CD14-positive monocyte (primary cell): Measurements from ENCODE around the gene EBP. TPM values are rescaled to one million over a fixed set of nuclear protein-coding genes. Genes with fewer than 3 reads are reported as not detected.

Experiments
- DNase-seq, 3 donors: peaks; one replicate each; pipeline ENCODE4 v3.0.0-alpha.2; 2011 to 2022
- H2AFZ ChIP-seq: 2 replicates; pipeline ENCODE4 v1.6.0; 2012; ENCODE audit warnings: mild to moderate bottlenecking, low read depth, low read length, inconsistent platforms; ENCODE audit not compliant: insufficient read depth, poor library complexity, severe bottlenecking
- H3K27ac ChIP-seq, 2 donors: 1 replicate in 1 of 2; 2 replicates in 1 of 2; pipeline ENCODE4 v1.5.1; 2012 to 2013; ENCODE audit warnings: low read length in 2 of 2, control low read depth in 1 of 2, inconsistent platforms in 1 of 2, low read depth in 1 of 2, mild to moderate bottlenecking in 1 of 2
- H3K27me3 ChIP-seq, 2 donors: one replicate each; pipeline versions ENCODE4 v1.6.0 to v1.6.1; 2011 to 2013; ENCODE audit warnings: low read length in 2 of 2; ENCODE audit not compliant: control insufficient read depth in 2 of 2, insufficient read depth in 2 of 2
- H3K36me3 ChIP-seq, 2 donors: replicated peaks in 1 of 2; 1 replicate in 1 of 2; 2 replicates in 1 of 2; pipeline versions ENCODE4 v1.5.1 to v1.6.1; 2012 to 2013; ENCODE audit warnings: low read length in 2 of 2, control low read depth in 1 of 2, inconsistent platforms in 1 of 2, mild to moderate bottlenecking in 1 of 2; ENCODE audit not compliant: insufficient read depth in 2 of 2, control insufficient read depth in 1 of 2
- H3K4me1 ChIP-seq, 2 donors: 1 replicate in 1 of 2; 2 replicates in 1 of 2; pipeline versions ENCODE4 v1.5.1 to v1.6.1; 2012 to 2013; ENCODE audit warnings: low read length in 2 of 2, control low read depth in 1 of 2, inconsistent platforms in 1 of 2, mild to moderate bottlenecking in 1 of 2, moderate library complexity in 1 of 2; ENCODE audit not compliant: insufficient read depth in 2 of 2, control insufficient read depth in 1 of 2
- H3K4me2 ChIP-seq: replicated peaks from 2 replicates; pipeline ENCODE3; 2012; ENCODE audit warnings: low read length, moderate library complexity, mild to moderate bottlenecking; ENCODE audit not compliant: poor library complexity, severe bottlenecking; ENCODE audit errors: extremely low read depth
- H3K4me3 ChIP-seq, 3 experiments: fragments of 200-600 bp in 1 of 3; sonication (generic) in 1 of 3; replicated peaks in 1 of 3; 1 replicate in 2 of 3; 2 replicates in 1 of 3; pipeline ENCODE4 v1.5.1; 2011 to 2013; ENCODE audit warnings: low read length in 3 of 3, mild to moderate bottlenecking in 3 of 3, control low read depth in 2 of 3, low read depth in 2 of 3, inconsistent platforms in 1 of 3, moderate library complexity in 1 of 3
- H3K79me2 ChIP-seq: 2 replicates; pipeline ENCODE4 v1.6.0; 2012; ENCODE audit warnings: mild to moderate bottlenecking, control low read depth, inconsistent platforms, low read length, moderate library complexity; ENCODE audit not compliant: insufficient read depth
- H3K9ac ChIP-seq: 2 replicates; pipeline ENCODE4 v1.6.0; 2017; ENCODE audit warnings: low read length, mild to moderate bottlenecking; ENCODE audit not compliant: insufficient read depth, poor library complexity, severe bottlenecking
- H3K9me3 ChIP-seq, 2 donors: replicated peaks in 1 of 2; 1 replicate in 1 of 2; 2 replicates in 1 of 2; pipeline versions ENCODE4 v1.5.1 to v1.6.1; 2012 to 2013; ENCODE audit warnings: low read length in 2 of 2, control low read depth in 1 of 2; ENCODE audit not compliant: control insufficient read depth in 1 of 2, insufficient read depth in 1 of 2
- H4K20me1 ChIP-seq: 2 replicates; pipeline ENCODE4 v1.6.0; 2012; ENCODE audit warnings: mild to moderate bottlenecking, low read length, control low read depth, moderate library complexity; ENCODE audit not compliant: insufficient read depth
- H3K27ac Mint-ChIP-seq, 7 donors: one replicate each; pipeline ENCODE4 v1.8.0; 2020; ENCODE audit warnings: mild to moderate bottlenecking in 7 of 7, mixed read lengths in 7 of 7, moderate library complexity in 6 of 7, inconsistent platforms in 2 of 7
- H3K27me3 Mint-ChIP-seq, 3 donors: one replicate each; pipeline ENCODE4 v1.8.0; 2021 to 2022; ENCODE audit warnings: low read depth in 3 of 3, mild to moderate bottlenecking in 3 of 3, mixed read lengths in 3 of 3, moderate library complexity in 3 of 3, inconsistent platforms in 1 of 3
- H3K36me3 Mint-ChIP-seq, 2 donors: one replicate each; pipeline ENCODE4 v1.8.0; 2020; ENCODE audit warnings: mixed read lengths in 2 of 2, inconsistent platforms in 1 of 2, mild to moderate bottlenecking in 1 of 2
- H3K4me1 Mint-ChIP-seq: one replicate; pipeline ENCODE4 v1.8.0; 2020; ENCODE audit warnings: mild to moderate bottlenecking, mixed read lengths
- H3K4me3 Mint-ChIP-seq, 2 donors: one replicate each; pipeline ENCODE4 v1.8.0; 2020; ENCODE audit warnings: mild to moderate bottlenecking in 2 of 2, mixed read lengths in 2 of 2, moderate library complexity in 1 of 2
- H3K9me3 Mint-ChIP-seq, 7 donors: one replicate each; pipeline ENCODE4 v1.8.0; 2020 to 2022; ENCODE audit warnings: mixed read lengths in 7 of 7, mild to moderate bottlenecking in 6 of 7, moderate library complexity in 6 of 7, inconsistent platforms in 2 of 7
- CTCF ChIP-seq: fragments of 200-600 bp; IDR thresholded peaks from one replicate; pipeline ENCODE4 v1.8.0; 2022; ENCODE audit warnings: antibody characterized with exemption, mild to moderate bottlenecking
- WGBS: methylation state at CpG from one replicate; pipeline ENCODE4 v1.1.5; 2013; ENCODE audit warnings: missing lambda C conversion rate; ENCODE audit not compliant: insufficient coverage; 5-methylcytosine and 5-hydroxymethylcytosine counted together
- intact Hi-C, 2 donors: fragments of 100-400 bp; cut with micrococcal nuclease; formaldehyde crosslinking; loops; one replicate each; pipeline versions ENCODE4 v1.15.0 to v1.15.1; 2023
- polyA plus RNA-seq, 3 donors: library from polyadenylated mRNA; depleted of rRNA in 1 of 3; unstranded in 2 of 3; stranded (reverse) in 1 of 3; fragments of 300-500 nt in 2 of 3; fragments of >200 nt in 1 of 3; fragmentation: Illumina TruSeq in 2 of 3; gene quantifications; 1 replicate in 2 of 3; 2 replicates in 1 of 3; pipeline ENCODE4 v1.2.3, GENCODE V29; 2012 to 2021

The EBP gene
- polyA plus RNA-seq, 3 donors = 47.2 to 59.5 (median 47.4) TPM

- Mint-ChIP-seq H3K4me3 (peak overlapping the region; percentile 87 to 90), H3K27me3 (peaks cover 0 to 8% (median 2%) of the 10 kb centered on the region in 3 donors), H3K9me3 (peaks cover 0 to 11% (median 1%) of the 10 kb centered on the region in 7 donors), H3K4me1 (peaks cover 19% of the 10 kb centered on the region), H3K27ac (peak overlapping the region; percentile 6 to 96 (median 85)), H3K36me3 (peaks cover 26 to 27% of the 10 kb centered on the region in 2 donors)
- Histone ChIP-seq H4K20me1 (no peaks in the 10 kb centered on the region), H3K36me3 (peaks cover 11 to 26% of the 10 kb centered on the region in 2 donors), H3K79me2 (peaks cover 22% of the 10 kb centered on the region), H3K27me3 (no peaks in the 10 kb centered on the region), H3K9ac (peak overlapping the region; percentile 87), H3K4me2 (peak overlapping the region; percentile 83), H3K9me3 (no peaks in the 10 kb centered on the region), H3K27ac (peak overlapping the region in 1 of 2 donors; percentile 87), H2AFZ (peak overlapping the region; percentile 78), H3K4me1 (peaks cover 8 to 24% of the 10 kb centered on the region in 2 donors), H3K4me3 (peak overlapping the region; percentile 57 to 79 (median 78))
- WGBS = 63% methylated on average over 3 of the region's 4 CpGs
- intact Hi-C loops = loop anchor here (2.0 to 10.0 kb wide), 3 partner anchors 32 to 98 kb away; partner anchors contain the start of genes PORCN (in 1 of the 2), RBM3 (in 1 of the 2) and TBC1D25 (in 1 of the 2)
- DNase-seq = no peak
- no peak for TF ChIP-seq CTCF
Observed at GRCh38 chrX:48476919-48477318, 44.7 kb upstream of the EBP start.

GRCh38 chrX:48477960-48478755 lies 43.5 kb upstream of the EBP start:
- H2AFZ ChIP-seq = no peak overlapping the region
- intact Hi-C loops = loop anchor here (2.0 to 10.0 kb wide), 3 partner anchors 31 to 97 kb away; partner anchors contain the start of genes PORCN (in 1 of the 2), RBM3 (in 1 of the 2) and TBC1D25 (in 1 of the 2)
- 99% methylated on average over 10 of the region's 19 CpGs for WGBS
- Mint-ChIP-seq H3K36me3 (peaks cover 35 to 40% of the 10 kb centered on the region in 2 donors), H3K4me1 (peaks cover 19% of the 10 kb centered on the region), H3K9me3 (peaks cover 0 to 11% (median 1%) of the 10 kb centered on the region in 7 donors), H3K27me3 (peaks cover 0 to 4% (median 2%) of the 10 kb centered on the region in 3 donors), H3K27ac (peak overlapping the region in 4 of 7 donors; percentile 12 to 96 (median 58)), H3K4me3 (no peak overlapping the region)
- no peak for TF ChIP-seq CTCF
- H3K4me1 ChIP-seq = peaks cover 8 to 24% of the 10 kb centered on the region in 2 donors
- no peaks in the 10 kb centered on the region for H3K9me3 ChIP-seq
- H3K79me2 ChIP-seq = peaks cover 22% of the 10 kb centered on the region
- H3K4me2 ChIP-seq = no peak overlapping the region
- no peaks in the 10 kb centered on the region for H4K20me1 ChIP-seq
- H3K4me3 ChIP-seq = no peak overlapping the region
- peaks cover 19 to 38% of the 10 kb centered on the region in 2 donors for H3K36me3 ChIP-seq
- H3K27me3 ChIP-seq = no peaks in the 10 kb centered on the region
- H3K27ac ChIP-seq = no peak overlapping the region
- H3K9ac ChIP-seq = no peak overlapping the region
- DNase-seq = no peak
